ENCODE results near the gene HTT-AS. TPM values are rescaled to one million over a fixed set of nuclear protein-coding genes. Genes with fewer than 3 reads are reported as not detected.

HTT-AS gene
- total and polyA plus RNA-seq, 2 of the 13 experiments (the other 11 are each of a cell fraction or from before 2014, with no cell fraction given): not detected

- TF ChIP-seq TEAD3 (CRISPR knock-in tag; optimal IDR thresholded peaks at IDR 0.05; ENCODE audit: borderline replicate concordance) (peak; percentile 66), PHF8 (CRISPR knock-in tag; IDR thresholded peaks at IDR 0.05) (peak; percentile 70), MXD4 (CRISPR knock-in tag; IDR thresholded peaks at IDR 0.05) (no peak), ARHGAP35 (CRISPR knock-in tag; IDR thresholded peaks at IDR 0.05; ENCODE audit: borderline replicate concordance) (no peak), NFAT5 (CRISPR knock-in tag; IDR thresholded peaks at IDR 0.05) (no peak), HIC2 (CRISPR knock-in tag; IDR thresholded peaks at IDR 0.05; ENCODE audit: low read depth) (no peak), TEAD2 (CRISPR knock-in tag; IDR thresholded peaks at IDR 0.05) (no peak), TBX2 (CRISPR knock-in tag; IDR thresholded peaks at IDR 0.05; ENCODE audit: borderline replicate concordance) (peak; percentile 55; the same call in 1 of the 2 replicates), MLXIP (CRISPR knock-in tag; IDR thresholded peaks at IDR 0.05; ENCODE audit: borderline replicate concordance) (no peak), SETDB1 (CRISPR knock-in tag; IDR thresholded peaks at IDR 0.05; ENCODE audit: borderline replicate concordance) (no peak), BCLAF1 (IDR thresholded peaks at IDR 0.05) (no peak), PHF5A (CRISPR knock-in tag; IDR thresholded peaks at IDR 0.05; ENCODE audit: low read depth, unreplicated experiment) (no peak)
These were observed 920 bp downstream of the HTT-AS start (continued) for GRCh38 chr4:3073158-3074077.
